C4-2B (cell line): Measurements from ENCODE around the gene SOAT2.

Source experiments
- CTCF ChIP-seq: fragments of 450-650 bp; conservative IDR thresholded peaks from 2 replicates; pipeline ENCODE4 v1.5.1; 2017; ENCODE audit warnings: mild to moderate bottlenecking
- ZFX ChIP-seq: fragments of 450-650 bp; IDR thresholded peaks from 2 replicates; pipeline ENCODE4 v1.6.1; 2017

- TF ChIP-seq CTCF = no peak
- TF ChIP-seq ZFX = no peak
Measured at GRCh38 chr12:53169644-53170043, 66.4 kb downstream of the SOAT2 start.
